ENCODE data around the gene MAN2C1. TPM values are rescaled to one million over a fixed set of nuclear protein-coding genes. Genes with fewer than 3 reads are reported as not detected.

The MAN2C1 gene
- total and polyA plus RNA-seq, 9 of the 15 experiments (the other 6 are each of a cell fraction or from before 2014, with no cell fraction given): 2.0 to 141 (median 39.9) TPM

- H4K20me1 ChIP-seq (replicated peaks; ENCODE audit: control insufficient read depth, insufficient read depth, low read length): no peaks in the 10 kb centered on the region
- H3K4me3 ChIP-seq: no peak overlapping the region
- intact Hi-C loops (cut with micrococcal nuclease): no loop called here
- H3K4me1 ChIP-seq (replicated peaks in 1 of 2; ENCODE audit: control insufficient read depth in 2 of 2, insufficient read depth in 2 of 2, low read length in 2 of 2): peaks cover 0 to 4% of the 10 kb centered on the region in 2 experiments; a peak in 2 of 5 replicates
- H3K27me3 ChIP-seq (ENCODE audit: control insufficient read depth in 2 of 2, insufficient read depth in 2 of 2, low read length in 2 of 2): peaks cover 5 to 11% of the 10 kb centered on the region in 2 experiments
- H3K4me2 ChIP-seq (ENCODE audit: insufficient read depth, low read length): no peak overlapping the region
- in situ Hi-C loops (cut with MboI): loop anchor here (5.0 to 10.0 kb wide), 4 partner anchors 87 to 1245 kb away; no protein-coding TSS in a partner anchor
- no peak overlapping the region for H3K9ac ChIP-seq (ENCODE audit: insufficient read depth in 1 of 2, low read depth in 2 of 2, low read length in 2 of 2)
- H3K79me2 ChIP-seq (ENCODE audit: control insufficient read depth, insufficient read depth, low read length): no peaks in the 10 kb centered on the region
- no peak for FAIRE-seq
- H3K9me3 ChIP-seq (replicated peaks; ENCODE audit: control insufficient read depth, insufficient read depth, low read depth, low read length): no peaks in the 10 kb centered on the region
- no peak overlapping the region for H3K27ac ChIP-seq (ENCODE audit: extremely low read depth, low read depth, low read length)
- no peaks in the 10 kb centered on the region for H3K36me3 ChIP-seq (ENCODE audit: control insufficient read depth, insufficient read depth, low read length)
- no TSS peak for BruUV-seq (replicated peaks)
- no peak for DNase-seq (ENCODE audit: extremely low read depth in 1 of 4, low spot score in 3 of 4)
- CTCF ChIA-PET (ENCODE audit: low intra/inter-chr PET ratio): no interaction called here
- H2AFZ ChIP-seq (ENCODE audit: low read depth, low read length): no peak overlapping the region
- POLR2A ChIA-PET: interaction anchor here (0.6 kb wide), 1 partner anchor 1754 kb away, joined by 4 read pairs; no protein-coding TSS in a partner anchor
- ATAC-seq: no peak
- H3K9me1 ChIP-seq (ENCODE audit: control insufficient read depth, insufficient read depth, low read length): no peaks in the 10 kb centered on the region
- no peak for TF ChIP-seq ZNF277 (CRISPR knock-in tag; IDR thresholded peaks at IDR 0.05; ENCODE audit: borderline replicate concordance)
- no peak for TF ChIP-seq EGR1 (conservative IDR thresholded peaks at IDR 0.05)
- TF ChIP-seq RCOR1 (IDR thresholded peaks at IDR 0.05; ENCODE audit: borderline replicate concordance in 1 of 2, low read depth in 2 of 2, low read length in 2 of 2): no peak
- TF ChIP-seq NEUROD1 (IDR thresholded peaks at IDR 0.05; ENCODE audit: borderline replicate concordance, low read depth, low read length, partially characterized antibody): no peak
- TF ChIP-seq TFAM (CRISPR knock-in tag; conservative IDR thresholded peaks at IDR 0.05): no peak
- TF ChIP-seq NRF1 (conservative IDR thresholded peaks at IDR 0.05 in 1 of 2, IDR thresholded peaks at IDR 0.05 in 1 of 2): no peak
- no peak for TF ChIP-seq ZC3H11A (IDR thresholded peaks at IDR 0.05; ENCODE audit: low read depth, low read length)
- no peak for TF ChIP-seq REST (IDR thresholded peaks at IDR 0.05; ENCODE audit: borderline replicate concordance)
- TF ChIP-seq REST (CRISPR knock-in tag; IDR thresholded peaks at IDR 0.05; ENCODE audit: low read depth): no peak
- no peak for TF ChIP-seq ZFP36 (IDR thresholded peaks at IDR 0.05; ENCODE audit: low read depth, low read length, partially characterized antibody)
- TF ChIP-seq THRAP3 (IDR thresholded peaks at IDR 0.05; ENCODE audit: borderline replicate concordance): no peak
- no peak for TF ChIP-seq NUFIP1 (IDR thresholded peaks at IDR 0.05; ENCODE audit: partially characterized antibody)
- TF ChIP-seq TEAD4 (IDR thresholded peaks at IDR 0.05; ENCODE audit: low read length): no peak
- no peak for TF ChIP-seq TEAD4 (CRISPR knock-in tag; IDR thresholded peaks at IDR 0.05; ENCODE audit: borderline replicate concordance)
Observed at GRCh38 chr15:75309711-75310110, 58.7 kb downstream of the MAN2C1 start.
